Endometrial microvascular endothelial cells (primary cell): ENCODE measurements around the gene CAMK2G. TPM values are rescaled to one million over a fixed set of nuclear protein-coding genes. Genes with fewer than 3 reads are reported as not detected.
"Not testable (repeated sequence)": the region's sequence is repeated elsewhere in the genome, so short reads cannot be mapped to it uniquely, and the experiment has no call there.

Source experiments
- in situ Hi-C: cut with HindIII; loops from 2 replicates; pipeline ENCODE4 v1.10.0; 2017; ENCODE audit warnings: low sequenced_read_pairs, low pct_unique_long_range_greater_than_20kb; ENCODE audit errors: inconsistent ontology term
- total RNA-seq: library from RNA; depleted of rRNA; stranded (reverse); fragments of >200 nt; gene quantifications from one replicate; pipeline ENCODE4 v1.2.3, GENCODE V29; 2015; ENCODE audit errors: inconsistent ontology term

CAMK2G gene
- total RNA-seq, 1 donor from 2014 or later, result 21.5 TPM

- in situ Hi-C loops, result no loop called here
These were observed 85.3 kb downstream of the CAMK2G start for GRCh38 chr10:73788864-73789658.

- in situ Hi-C loops, result not testable (repeated sequence)
These were observed 87.1 kb downstream of the CAMK2G start for GRCh38 chr10:73787031-73787800.

- in situ Hi-C loops, result no loop called here
These were observed 87.9 kb downstream of the CAMK2G start for GRCh38 chr10:73786512-73786885.

GRCh38 chr10:73785721-73786511 is 88.4 kb downstream of the CAMK2G start:
- in situ Hi-C loops, result no loop called here

GRCh38 chr10:73785211-73785720 is 89.1 kb downstream of the CAMK2G start, which contains the start of gene ZSWIM8:
ZSWIM8 (plus strand) TSS chr10:73785606; CDS start chr10:73785879, 273 bp downstream.
- in situ Hi-C loops, result no loop called here

- in situ Hi-C loops, result no loop called here
These were observed 91.6 kb downstream of the CAMK2G start for GRCh38 chr10:73782749-73783085.

GRCh38 chr10:73781879-73782748 is 92.2 kb downstream of the CAMK2G start, which contains the start of gene CHCHD1:
CHCHD1 (plus strand) TSS chr10:73782048; CDS start chr10:73782076, 28 bp downstream.
- in situ Hi-C loops, result no loop called here

GRCh38 chr10:73781548-73781878 is 92.8 kb downstream of the CAMK2G start:
- in situ Hi-C loops, result no loop called here

GRCh38 chr10:73780966-73781365 is 93.4 kb downstream of the CAMK2G start:
- in situ Hi-C loops, result no loop called here

- in situ Hi-C loops, result no loop called here
These were observed 94.1 kb downstream of the CAMK2G start for GRCh38 chr10:73780301-73780700.

- in situ Hi-C loops, result no loop called here
These were observed 94.7 kb downstream of the CAMK2G start for GRCh38 chr10:73779539-73780197.

- in situ Hi-C loops, result no loop called here
These were observed 95.3 kb downstream of the CAMK2G start for GRCh38 chr10:73779018-73779417.

- in situ Hi-C loops, result no loop called here
These were observed 99.7 kb downstream of the CAMK2G start for GRCh38 chr10:73774637-73775036.

GRCh38 chr10:73773152-73773879 is 101.0 kb downstream of the CAMK2G start:
- in situ Hi-C loops, result no loop called here

- in situ Hi-C loops, result no loop called here
These were observed 101.8 kb downstream of the CAMK2G start for GRCh38 chr10:73772281-73773151.

GRCh38 chr10:73771722-73772280 is 102.6 kb downstream of the CAMK2G start:
- in situ Hi-C loops, result no loop called here
